HG03432 (cell line): ENCODE measurements around the gene SNAP25.

Experiments
- ATAC-seq: cut with Tn5 transposase; IDR thresholded peaks from one replicate; pipeline ENCODE4 v1.9.1; 2021; ENCODE audit warnings: mild to moderate bottlenecking, moderate library complexity; ENCODE audit not compliant: unreplicated experiment

The SNAP25 gene

DNA sequence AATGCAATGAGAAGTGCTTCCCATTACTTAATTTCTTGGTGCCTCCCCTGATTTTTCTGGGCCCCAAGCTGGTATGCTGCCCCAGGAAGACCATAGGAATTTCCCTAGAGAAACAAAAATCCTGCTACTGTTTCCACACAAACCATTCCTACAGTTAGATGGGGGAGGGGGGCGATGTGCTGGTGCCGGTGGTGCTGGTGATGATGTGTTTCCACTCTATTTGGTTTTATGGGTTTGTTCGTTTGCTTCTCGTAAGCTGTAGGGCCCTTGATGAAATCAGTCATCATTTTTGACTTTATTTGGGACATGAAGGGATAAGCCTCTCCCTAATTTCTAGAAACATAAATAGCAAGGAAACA is 110.2 kb downstream of the SNAP25 start:
- no peak for ATAC-seq

DNA sequence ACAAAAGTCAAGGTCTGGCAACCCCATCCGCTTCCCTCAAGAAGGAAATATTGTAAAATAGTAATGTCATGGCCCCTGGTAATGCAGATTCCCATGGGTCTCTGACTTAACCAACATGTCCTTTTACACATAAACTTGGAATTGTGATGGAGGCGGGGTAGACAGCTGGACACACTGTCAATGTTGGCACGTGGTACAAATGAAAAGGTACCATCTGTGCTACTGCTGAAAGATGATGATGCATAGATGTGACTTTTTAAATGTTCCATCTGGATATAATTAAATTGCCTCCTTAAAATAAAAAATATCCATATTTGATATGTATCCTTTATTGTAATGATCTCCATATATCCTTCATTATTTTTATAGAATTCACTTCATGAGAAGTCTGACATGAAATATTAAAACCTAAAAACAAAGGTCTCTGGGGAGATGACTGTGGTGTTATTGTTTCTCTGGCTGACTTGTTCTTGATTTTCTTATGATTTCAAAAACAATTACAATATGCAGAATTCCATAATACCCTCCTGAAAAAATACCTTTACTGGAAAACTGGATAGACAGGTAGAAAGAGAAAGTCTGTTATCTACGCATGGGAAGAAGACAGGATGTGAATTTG is 110.9 kb downstream of the SNAP25 start:
- no peak for ATAC-seq

DNA sequence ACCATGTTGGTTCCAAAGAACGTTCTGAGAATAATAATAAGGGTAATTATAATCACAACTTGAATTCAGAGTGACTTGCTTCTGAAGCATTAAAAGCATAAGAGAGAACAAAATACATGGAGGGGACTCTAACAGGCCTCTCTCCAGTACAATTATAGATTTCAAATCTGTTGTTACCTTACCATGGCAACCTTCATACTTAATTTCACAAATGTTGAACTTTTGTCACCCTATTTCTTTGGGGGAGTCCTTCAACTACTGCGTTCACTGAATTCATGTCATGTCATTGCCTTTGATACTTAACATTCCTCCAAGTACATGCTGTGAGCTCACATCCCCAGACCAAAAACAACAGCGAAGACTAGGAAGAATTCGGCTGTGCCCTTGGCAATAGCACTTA is 111.4 kb downstream of the SNAP25 start:
- ATAC-seq: no peak

DNA sequence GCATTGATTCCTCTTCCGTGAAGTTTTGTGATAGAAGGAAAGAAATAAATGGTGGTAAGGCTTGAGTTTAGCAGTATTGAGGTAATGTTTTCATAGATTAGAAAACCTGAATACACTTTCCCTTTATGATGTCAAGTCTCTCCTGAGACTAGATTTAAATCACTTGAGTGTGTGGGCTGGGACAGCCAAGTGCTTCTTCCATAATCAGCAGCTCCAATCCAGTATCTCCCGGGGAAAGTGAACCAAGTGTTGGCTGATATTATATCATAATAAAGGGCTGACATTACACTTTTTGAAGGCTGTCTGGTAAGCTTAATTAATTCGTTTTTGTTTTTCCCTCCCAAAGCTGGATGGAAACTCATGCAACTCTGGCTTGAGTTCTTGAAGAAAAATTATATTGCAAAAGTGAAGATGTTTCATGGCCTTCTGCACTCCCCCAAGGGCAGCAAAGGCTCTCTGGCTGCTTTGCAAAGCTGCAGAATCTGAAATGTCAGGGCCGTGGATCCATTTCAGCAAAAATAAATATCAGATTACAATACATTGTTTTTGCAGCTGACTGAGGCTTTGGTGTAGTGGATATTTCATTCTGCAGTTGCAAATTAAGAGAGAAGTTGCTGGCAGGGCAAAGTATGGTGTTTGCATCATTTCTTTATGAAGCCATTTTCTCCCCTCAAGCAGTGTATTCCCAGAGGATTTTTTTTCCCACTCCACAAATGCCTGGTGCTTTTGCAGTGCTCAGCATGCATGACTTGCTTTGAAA is 114.2 kb downstream of the SNAP25 start:
- no peak for ATAC-seq

DNA sequence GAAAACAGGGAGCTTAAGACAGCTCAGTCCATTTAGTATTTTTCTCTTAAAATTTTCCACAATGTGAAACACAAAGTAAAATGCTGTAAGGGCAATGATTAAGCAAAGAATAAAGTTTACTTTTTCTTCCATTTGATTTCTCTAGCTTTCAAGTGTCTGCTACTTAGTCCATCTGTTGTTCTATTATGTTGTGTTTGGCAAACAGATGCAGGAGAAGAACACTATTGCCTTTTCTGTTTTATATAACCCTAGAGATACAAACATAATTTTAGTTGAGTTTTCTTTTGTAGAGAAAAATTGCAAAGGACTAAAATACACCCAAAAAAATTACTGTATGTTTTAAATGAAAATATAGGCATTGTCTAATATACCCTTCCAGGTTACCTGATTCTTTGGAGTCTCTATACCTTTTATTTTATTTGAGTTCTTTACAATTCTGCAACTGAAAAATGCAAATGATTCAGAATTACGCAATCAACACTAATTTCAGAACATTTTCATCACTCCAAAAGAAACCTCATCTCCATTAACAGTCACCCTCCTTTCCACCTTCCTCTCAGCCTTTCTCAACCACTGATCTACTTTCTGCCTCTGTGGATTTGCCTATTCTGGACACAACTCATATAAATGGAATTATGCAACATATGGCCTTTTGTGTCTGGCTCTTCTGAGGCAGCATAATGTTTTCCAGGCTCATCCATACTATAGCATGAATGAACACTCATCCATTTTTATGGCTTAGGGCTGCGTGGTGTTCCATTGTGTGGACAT is 118.5 kb downstream of the SNAP25 start:
- ATAC-seq: no peak

DNA sequence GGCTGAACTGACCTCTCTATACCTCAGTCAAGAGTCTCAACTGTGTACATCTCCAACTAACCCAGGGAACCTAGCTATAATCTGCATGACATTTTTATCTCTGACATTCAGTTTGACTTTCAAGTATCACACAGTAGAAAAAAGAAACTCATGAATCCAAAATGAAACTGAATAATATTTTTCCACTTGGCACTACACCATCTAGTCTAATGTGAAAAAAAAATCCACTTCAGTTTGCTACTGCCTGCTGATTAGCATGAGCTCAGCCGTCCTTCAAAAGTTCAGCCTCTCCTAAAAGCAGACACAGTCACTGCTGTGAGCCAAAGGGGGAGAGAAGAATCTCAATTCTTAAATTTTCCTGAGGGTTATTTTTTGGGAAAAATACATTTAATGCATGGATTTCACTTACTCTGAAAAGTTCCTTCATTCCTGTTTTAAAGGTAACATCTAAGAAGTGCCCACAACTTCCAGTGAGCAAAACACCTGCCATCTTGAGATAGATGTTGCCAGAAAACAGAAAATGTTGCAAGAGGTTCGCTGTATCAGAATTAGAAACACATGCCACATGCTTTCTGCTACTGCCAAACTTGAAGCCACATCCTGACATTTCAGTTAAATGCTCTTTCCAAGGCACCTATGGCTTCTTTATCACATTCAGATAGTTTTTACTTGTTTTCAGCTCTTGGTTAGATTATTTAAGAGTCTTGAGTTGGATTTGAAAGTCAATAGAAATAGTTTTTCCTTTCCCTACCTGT is 120.0 kb downstream of the SNAP25 start:
- no peak for ATAC-seq

DNA sequence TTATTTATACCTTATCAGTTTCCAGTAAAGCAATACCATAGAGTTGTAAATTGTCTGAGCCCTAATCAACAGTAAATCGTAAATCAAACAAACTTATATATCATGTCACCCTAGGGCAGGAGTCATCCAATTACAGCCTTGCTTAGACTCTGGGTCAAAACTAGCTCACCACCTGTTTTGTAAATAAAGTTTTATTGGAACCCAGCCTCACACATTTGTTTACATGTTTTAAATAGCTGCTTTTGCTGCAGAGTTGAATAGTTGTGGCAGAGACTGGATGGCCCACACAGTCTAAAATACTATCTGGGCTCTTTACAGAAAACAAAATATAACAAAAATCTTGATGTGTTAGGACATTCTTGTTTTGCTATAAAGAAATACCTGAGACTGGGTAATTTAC is 121.0 kb downstream of the SNAP25 start:
- ATAC-seq: no peak

DNA sequence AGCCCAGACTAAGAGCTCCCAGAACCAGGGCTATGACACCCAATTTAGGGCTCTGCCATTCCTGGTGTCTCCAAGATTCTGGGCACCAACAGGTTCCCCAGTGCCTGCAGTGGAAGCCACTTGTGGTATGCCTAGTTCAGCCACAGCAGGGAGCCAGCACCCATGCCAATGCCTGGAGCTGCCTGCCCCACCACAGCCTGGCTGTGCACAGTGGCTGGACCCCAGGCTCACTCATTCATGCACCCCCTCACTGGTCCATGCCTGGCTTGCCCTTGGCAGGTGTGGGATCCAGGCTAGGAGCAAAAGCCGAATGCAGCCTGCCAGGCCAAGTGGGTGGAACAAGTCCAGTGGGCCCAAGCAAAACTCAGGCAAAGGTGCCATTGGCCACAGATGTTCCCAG is 123.5 kb downstream of the SNAP25 start:
- ATAC-seq: no peak

DNA sequence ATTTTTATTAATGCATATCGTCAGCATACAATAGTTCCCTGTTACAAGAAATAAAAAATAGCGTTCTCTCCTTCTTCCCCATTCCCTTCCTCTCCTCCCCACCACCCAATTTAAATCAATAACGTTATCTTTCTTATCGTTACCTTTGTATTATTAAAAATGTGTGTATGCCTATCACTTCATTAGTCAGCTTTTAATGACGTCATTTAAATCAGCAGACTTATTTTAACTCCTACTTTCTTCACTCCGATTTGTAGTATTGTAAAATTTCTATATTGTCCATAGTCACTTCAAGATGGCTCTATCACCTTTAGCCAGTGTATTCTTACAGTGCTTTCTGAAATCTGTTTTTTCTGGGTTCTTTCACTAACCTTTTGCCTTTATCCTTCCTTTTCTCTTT is 126.3 kb downstream of the SNAP25 start:
- ATAC-seq: no peak

DNA sequence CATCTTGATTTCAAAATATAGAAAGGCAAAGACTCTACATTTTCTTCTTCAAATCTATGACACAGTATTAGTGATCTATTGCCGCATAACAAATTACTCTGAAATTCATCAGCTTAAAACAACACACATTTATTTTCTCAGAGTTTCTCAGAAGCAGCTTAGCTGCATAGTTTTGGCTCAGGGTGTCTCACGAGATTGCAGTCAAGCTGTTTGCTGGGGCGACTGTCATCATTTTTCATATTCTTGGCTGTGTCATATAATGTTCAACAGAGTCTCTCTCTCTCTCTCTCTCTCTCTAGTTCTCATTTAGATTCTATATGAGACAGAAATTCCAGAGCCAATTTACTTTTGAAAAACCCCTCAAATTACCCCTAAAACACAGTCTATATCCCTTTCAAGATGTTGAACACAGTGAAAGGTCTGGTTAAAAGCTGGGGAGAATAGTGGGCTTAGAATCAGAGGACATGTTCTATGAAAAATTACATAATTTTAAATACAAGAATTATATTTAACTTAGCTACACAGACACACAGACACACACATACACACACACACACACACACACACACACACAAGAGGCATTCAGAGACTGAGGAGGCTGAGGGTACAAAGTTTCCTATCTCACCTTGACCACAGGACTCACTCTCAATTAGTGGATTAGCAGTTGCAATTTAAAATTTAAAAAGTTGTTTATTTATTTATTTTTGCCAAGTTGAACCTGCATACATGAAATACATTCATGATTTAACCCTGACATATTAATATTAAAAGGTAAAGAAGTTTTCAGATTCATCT is 128.7 kb downstream of the SNAP25 start:
- no peak for ATAC-seq

DNA sequence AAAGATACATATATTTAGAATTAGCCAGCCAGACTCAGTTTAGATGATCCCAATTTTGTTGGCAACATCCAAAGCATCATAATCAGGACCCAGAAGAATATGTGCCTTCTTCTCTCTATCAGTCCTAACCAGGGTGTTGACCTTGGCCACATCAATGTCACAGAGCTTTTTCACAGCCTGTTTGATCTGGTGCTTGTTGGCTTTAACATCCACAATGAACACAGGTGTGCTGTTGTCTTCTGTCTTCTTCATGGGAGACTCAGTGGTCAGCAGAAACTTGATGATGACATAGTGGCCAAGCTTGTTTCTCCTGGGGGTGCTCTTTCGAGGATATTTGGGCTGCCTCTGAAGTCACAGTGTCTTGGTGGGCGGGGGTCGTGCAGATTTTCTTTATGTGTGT is 130.5 kb downstream of the SNAP25 start:
- no peak for ATAC-seq

DNA sequence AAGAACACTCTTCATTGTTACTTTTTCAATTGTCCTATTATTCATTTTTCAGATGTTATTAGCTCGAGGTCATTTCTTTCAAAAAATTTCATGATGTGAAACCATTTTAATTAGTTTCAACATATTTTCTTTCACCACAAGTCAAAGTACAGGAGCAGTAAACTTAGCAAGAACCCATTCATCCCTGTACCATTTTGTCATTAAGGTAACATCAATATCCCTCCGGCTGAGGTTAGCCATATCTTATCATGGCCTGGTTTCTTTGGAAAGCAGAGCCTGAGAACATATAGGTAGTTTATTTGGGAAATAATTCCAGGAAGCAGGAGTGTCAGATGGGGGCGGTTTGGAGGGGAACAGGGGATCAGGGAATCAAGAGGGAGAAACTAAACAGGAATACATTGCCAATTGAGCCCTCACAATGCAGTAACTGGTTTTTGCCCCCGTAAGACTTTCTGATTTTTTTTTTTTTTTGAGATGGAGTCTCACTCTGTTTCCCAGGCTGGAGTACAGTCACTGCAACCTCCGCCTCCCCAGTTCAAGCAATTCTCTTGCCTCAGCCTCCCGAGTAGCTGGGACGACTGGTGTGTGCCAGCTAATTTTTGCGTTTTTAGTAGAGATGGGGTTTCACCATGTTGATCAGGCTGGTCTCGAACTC is 131.7 kb downstream of the SNAP25 start:
- ATAC-seq: no peak

DNA sequence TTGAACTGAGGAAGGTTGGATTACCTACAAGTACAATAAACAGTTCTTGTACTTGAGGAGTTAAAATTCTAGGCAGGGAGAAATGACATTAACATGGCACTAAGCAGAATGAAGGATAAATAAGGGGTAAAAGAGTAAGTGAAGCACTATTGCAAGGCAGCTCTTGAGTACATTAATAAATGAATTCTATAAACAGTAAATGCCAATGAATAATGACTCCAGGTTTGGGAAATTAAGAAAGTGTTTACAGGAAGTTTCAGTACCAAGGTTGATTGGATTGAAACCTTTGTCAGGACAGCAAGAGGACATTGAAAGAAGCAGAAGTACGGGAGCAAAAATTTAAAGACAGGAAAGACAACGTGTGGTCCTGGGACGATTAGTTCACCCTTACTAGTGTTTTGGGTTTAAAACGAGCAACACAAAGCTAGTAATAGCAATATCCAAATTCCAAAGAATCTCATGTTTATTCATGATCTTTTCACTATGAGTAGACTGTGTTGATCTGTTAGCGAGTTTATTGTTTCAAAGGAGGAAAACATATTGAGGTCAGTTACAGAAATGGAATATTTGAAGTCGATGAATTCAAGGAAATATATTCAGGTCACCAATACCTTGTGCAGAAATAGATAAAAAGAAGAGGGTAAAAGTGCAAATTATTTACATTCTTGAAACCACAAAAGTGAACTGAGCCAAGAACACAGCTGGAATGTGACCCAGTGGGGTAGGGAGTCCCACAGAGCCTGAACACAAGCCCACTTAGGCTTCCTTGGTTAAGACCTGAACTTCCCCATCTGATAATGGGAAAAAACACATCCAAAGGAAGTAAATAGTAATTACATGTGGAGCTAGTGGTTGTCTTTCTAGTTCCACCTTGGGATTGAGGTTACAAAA is 134.5 kb downstream of the SNAP25 start:
- ATAC-seq: no peak

DNA sequence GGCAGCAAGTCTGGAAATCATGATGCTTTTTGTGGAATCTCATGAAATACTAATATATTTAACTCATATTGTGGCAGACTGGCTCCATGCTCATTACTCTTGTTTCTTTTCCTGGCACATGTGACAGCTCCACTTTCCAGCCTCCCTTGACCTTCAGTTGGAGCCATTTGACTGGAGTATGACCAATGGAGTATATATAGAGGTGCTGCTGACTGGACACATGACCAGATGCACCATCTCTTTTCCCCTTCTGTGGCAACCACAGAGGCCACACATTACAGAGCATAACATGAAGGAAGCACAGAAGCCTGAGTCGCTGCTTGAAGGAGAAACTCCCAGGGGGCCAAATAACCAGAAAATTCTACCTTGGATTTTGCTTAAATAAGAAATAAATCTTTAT is 138.0 kb downstream of the SNAP25 start:
- ATAC-seq: no peak
